ENCODE measurements around the gene CTSW. TPM values are rescaled to one million over a fixed set of nuclear protein-coding genes. Genes with fewer than 3 reads are reported as not detected.

Gene CTSW
- total RNA-seq, 2 experiments from 2014 or later = 20.6 to 21.6 TPM

GRCh38 chr11:65885231-65885630, 5.6 kb downstream of the CTSW start:
- Mint-ChIP-seq H3K4me1 (ENCODE audit: low read depth) (peaks cover 51% of the 10 kb centered on the region), H3K27ac (peak overlapping the region; percentile 75), H3K4me3 (no peak overlapping the region), H3K9me3 (no peaks in the 10 kb centered on the region), H3K36me3 (ENCODE audit: low read depth) (peaks cover 52% of the 10 kb centered on the region), H3K27me3 (no peaks in the 10 kb centered on the region)
- POLR2A ChIA-PET = interaction anchor here (0.6 to 3.0 kb wide), 15 partner anchors 9 to 388 kb away, joined by 3 to 56 read pairs (median 5); partner anchors contain the start of genes BANF1, CFL1, EIF1AD and FOSL1
- ATAC-seq (ENCODE audit: poor library complexity) (no peak), DNase-seq (no peak)
- no peaks in the 10 kb centered on the region for H3K27me3 ChIP-seq (ENCODE audit: control insufficient read depth in 1 of 2, insufficient read depth in 2 of 2, low read length in 2 of 2)
- H3K9me3 ChIP-seq (ENCODE audit: control insufficient read depth in 1 of 2, insufficient read depth in 1 of 2, low read length in 2 of 2) = no peaks in the 10 kb centered on the region
- peaks cover 35% of the 10 kb centered on the region for H3K36me3 ChIP-seq (ENCODE audit: insufficient read depth, low read length)
- no peak overlapping the region for H3K4me3 ChIP-seq (ENCODE audit: low read length)
- H3K27ac ChIP-seq (ENCODE audit: low read depth in 1 of 2, low read length in 2 of 2) = no peak overlapping the region
- CTCF ChIA-PET = interaction anchor here (0.7 to 3.5 kb wide), 31 partner anchors 7 to 497 kb away, joined by 3 to 37 read pairs (median 5); partner anchors contain the start of genes BANF1, C11orf68, CFL1 and DRAP1
- H3K4me1 ChIP-seq (ENCODE audit: insufficient read depth, low read length) = peaks cover 54% of the 10 kb centered on the region
- TF ChIP-seq CTCF (IDR thresholded peaks at IDR 0.05) = no peak
- intact Hi-C loops (cut with DNase I, micrococcal nuclease) = loop anchor here in 1 of 2 experiments (10.0 kb wide), 1 partner anchor 170 kb away; the partner anchor contains the start of gene KAT5

GRCh38 chr11:65885808-65886536, 6.3 kb downstream of the CTSW start:
- Mint-ChIP-seq H3K9me3 (no peaks in the 10 kb centered on the region), H3K4me1 (ENCODE audit: low read depth) (peaks cover 48% of the 10 kb centered on the region), H3K27ac (peak overlapping the region; percentile 95), H3K36me3 (ENCODE audit: low read depth) (peaks cover 53% of the 10 kb centered on the region), H3K27me3 (no peaks in the 10 kb centered on the region), H3K4me3 (peak overlapping the region; percentile 87)
- no peaks in the 10 kb centered on the region for H3K9me3 ChIP-seq (ENCODE audit: control insufficient read depth in 1 of 2, insufficient read depth in 1 of 2, low read length in 2 of 2)
- H3K27me3 ChIP-seq (ENCODE audit: control insufficient read depth in 1 of 2, insufficient read depth in 2 of 2, low read length in 2 of 2) = no peaks in the 10 kb centered on the region
- DNase-seq (peak in 1 of 14 experiments; percentile 17), ATAC-seq (ENCODE audit: poor library complexity) (no peak)
- intact Hi-C loops (cut with DNase I, micrococcal nuclease) = loop anchor here in 1 of 2 experiments (10.0 kb wide), 1 partner anchor 171 kb away; the partner anchor contains the start of gene KAT5
- no peak overlapping the region for H3K27ac ChIP-seq (ENCODE audit: low read depth in 1 of 2, low read length in 2 of 2)
- peaks cover 51% of the 10 kb centered on the region for H3K4me1 ChIP-seq (ENCODE audit: insufficient read depth, low read length)
- H3K36me3 ChIP-seq (ENCODE audit: insufficient read depth, low read length) = peaks cover 35% of the 10 kb centered on the region
- no peak for TF ChIP-seq CTCF (IDR thresholded peaks at IDR 0.05)
- CTCF ChIA-PET = interaction anchor here (0.7 to 5.2 kb wide), 4 partner anchors 26 to 498 kb away, joined by 4 to 80 read pairs (median 21); partner anchors contain the start of genes CFL1 and MUS81
- H3K4me3 ChIP-seq (ENCODE audit: low read length) = no peak overlapping the region
- POLR2A ChIA-PET = interaction anchor here (0.8 to 3.0 kb wide), 6 partner anchors 8 to 174 kb away, joined by 3 to 56 read pairs (median 6); partner anchors contain the start of genes BANF1, CFL1, EIF1AD and FOSL1

- H3K27me3 ChIP-seq (ENCODE audit: control insufficient read depth in 1 of 2, insufficient read depth in 2 of 2, low read length in 2 of 2) = no peaks in the 10 kb centered on the region
- peak overlapping the region; percentile 95 for H3K27ac Mint-ChIP-seq
These were observed 7.4 kb downstream of the CTSW start for GRCh38 chr11:65886826-65887722.

More at GRCh38 chr11:65886826-65887722, 7.4 kb downstream of the CTSW start:
- H3K36me3 ChIP-seq (ENCODE audit: insufficient read depth, low read length) = peaks cover 35% of the 10 kb centered on the region
- Mint-ChIP-seq H3K9me3 (no peaks in the 10 kb centered on the region), H3K4me3 (peak overlapping the region; percentile 87), H3K27me3 (no peaks in the 10 kb centered on the region), H3K36me3 (ENCODE audit: low read depth) (peaks cover 53% of the 10 kb centered on the region), H3K4me1 (ENCODE audit: low read depth) (peaks cover 51% of the 10 kb centered on the region)
- DNase-seq (peak in 1 of 14 experiments; percentile 38), ATAC-seq (ENCODE audit: poor library complexity) (no peak)
- no peaks in the 10 kb centered on the region for H3K9me3 ChIP-seq (ENCODE audit: control insufficient read depth in 1 of 2, insufficient read depth in 1 of 2, low read length in 2 of 2)
- intact Hi-C loops (cut with DNase I, micrococcal nuclease) = loop anchor here in 1 of 2 experiments (10.0 kb wide), 1 partner anchor 172 kb away; the partner anchor contains the start of gene KAT5
- CTCF ChIA-PET = interaction anchor here (1.5 to 5.2 kb wide), 6 partner anchors 16 to 175 kb away, joined by 9 to 80 read pairs (median 16); partner anchors contain the start of genes C11orf68, CFL1, DRAP1 and KAT5
- H3K27ac ChIP-seq (ENCODE audit: low read depth in 1 of 2, low read length in 2 of 2) = peak overlapping the region; percentile 88 to 91
- POLR2A ChIA-PET = interaction anchor here (1.0 to 5.2 kb wide), 5 partner anchors 13 to 36 kb away, joined by 4 to 248 read pairs (median 80); partner anchors contain the start of genes C11orf68, CFL1, DRAP1 and FOSL1
- H3K4me1 ChIP-seq (ENCODE audit: insufficient read depth, low read length) = peaks cover 55% of the 10 kb centered on the region
- H3K4me3 ChIP-seq (ENCODE audit: low read length) = peak overlapping the region; percentile 93
- TF ChIP-seq CTCF (IDR thresholded peaks at IDR 0.05) = no peak

All from CD4-positive, alpha-beta T cell (primary cell).